ENCODE results near the gene TREH.

GRCh38 chr11:118618991-118619375 lies 60.5 kb downstream of the TREH start:
- TF ChIP-seq POLR2AphosphoS5 (IDR thresholded peaks at IDR 0.05; ENCODE audit: low read depth, low read length) (no peak), CTCF (IDR thresholded peaks at IDR 0.05) (no peak)
